Skin of body (tissue), 2 donors: Measurements from ENCODE around the gene EIF4G3. TPM values are rescaled to one million over a fixed set of nuclear protein-coding genes. Genes with fewer than 3 reads are reported as not detected.
"Not testable (repeated sequence)": the region's sequence is repeated elsewhere in the genome, so short reads cannot be mapped to it uniquely, and the experiment has no call there.

Source experiments
- DNase-seq: peaks from one replicate; lab custom pipeline; 2025; lab: John Stamatoyannopoulos, UW
- total RNA-seq: library from RNA; depleted of rRNA; stranded (reverse); fragments of >200 nt; gene quantifications from one replicate; pipeline ENCODE4 v1.2.3, GENCODE V29; 2014

EIF4G3 gene
- total RNA-seq, 1 donor from 2014 or later: 39.0 TPM

DNA sequence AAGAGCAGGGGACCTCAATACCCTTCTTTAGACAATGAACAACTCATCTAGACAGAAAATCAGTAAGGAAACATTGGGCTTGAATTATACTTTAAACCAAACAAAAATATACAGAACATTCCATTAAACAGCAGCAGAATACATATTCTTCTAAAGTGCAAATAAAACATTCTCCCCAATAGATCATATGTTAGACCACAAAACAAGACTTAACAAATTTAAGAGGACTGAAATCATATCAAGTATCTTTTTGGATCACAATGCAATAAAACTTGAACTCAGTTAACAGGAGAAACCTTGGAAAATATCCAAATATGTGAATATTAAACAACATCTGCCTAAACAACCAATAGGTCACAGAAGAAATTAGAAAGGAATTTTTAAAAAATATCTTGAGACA, 341.9 kb downstream of the EIF4G3 start:
- no peak for DNase-seq

DNA sequence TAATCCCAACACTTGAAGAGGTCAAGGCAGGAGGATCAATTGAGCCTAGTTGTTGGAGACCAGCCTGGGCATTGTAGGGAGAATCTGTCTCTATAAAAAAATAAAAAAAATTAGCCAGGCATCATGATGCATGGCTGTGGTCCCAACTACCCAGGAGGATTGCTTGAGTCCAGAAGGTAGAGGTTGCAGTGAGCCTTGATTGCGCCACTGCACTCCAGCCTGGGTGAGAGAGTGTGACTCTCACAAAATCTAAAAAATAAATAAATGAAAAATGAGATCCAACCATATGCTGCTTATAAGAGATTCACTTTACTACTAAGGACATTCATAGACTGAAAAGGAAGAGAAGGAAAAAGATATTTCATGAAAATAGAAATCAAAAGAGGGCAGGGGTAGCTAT, 342.5 kb downstream of the EIF4G3 start:
- no peak for DNase-seq

DNA sequence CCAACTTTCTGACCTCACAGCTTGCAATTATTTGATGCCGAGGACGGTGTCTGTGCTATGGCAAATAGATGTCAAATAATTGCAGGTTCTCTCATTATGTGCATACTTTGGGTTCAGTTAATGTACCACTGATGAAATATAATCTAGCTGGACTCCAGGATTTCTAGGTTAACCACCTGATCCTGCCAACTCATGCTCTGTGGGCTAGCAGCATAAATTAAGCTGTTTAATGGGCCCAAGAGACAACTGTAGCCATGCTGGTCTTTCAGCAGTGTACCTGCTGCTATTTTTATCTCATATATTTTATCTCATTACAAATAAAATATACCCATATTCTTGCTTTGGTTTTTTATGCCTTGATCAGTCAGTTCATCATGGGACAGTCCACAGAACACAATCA, 346.3 kb downstream of the EIF4G3 start:
- DNase-seq: no peak

DNA sequence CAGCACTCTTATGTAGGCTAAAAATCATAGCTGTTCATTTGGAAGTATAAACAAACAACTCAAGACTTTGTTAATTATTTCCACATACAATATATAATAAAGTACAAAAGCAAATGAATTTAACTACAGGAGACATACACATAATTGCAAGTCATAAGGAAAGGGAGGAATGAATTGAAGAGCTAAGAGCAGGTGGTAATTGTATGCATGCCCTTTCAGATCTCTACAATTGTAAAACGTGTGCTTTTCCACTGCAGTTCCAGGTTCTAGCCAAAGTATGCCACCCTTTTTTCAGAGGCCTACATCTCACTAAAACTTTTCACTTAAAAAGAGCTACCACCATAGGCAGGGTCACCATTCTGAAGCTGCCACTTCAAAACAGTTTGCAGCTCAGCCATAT, 346.8 kb downstream of the EIF4G3 start:
- DNase-seq: no peak

DNA sequence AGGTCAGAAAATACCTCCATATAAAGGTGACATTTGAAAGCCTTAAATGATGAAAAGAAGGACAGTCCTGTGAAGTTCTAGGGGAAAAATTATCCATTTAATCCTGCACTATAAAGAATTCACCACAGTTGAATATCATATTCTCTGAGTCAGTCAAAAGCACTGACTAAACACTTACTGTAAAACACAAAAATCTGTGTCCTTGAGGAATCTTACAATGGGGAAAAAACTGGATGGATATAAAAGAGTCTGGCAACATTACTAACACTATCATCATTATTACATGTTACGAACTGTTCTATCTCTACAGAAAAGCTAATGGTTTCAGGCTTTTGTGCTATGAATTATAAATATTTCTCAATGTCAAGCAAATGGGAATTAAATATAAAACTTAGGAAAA, 347.2 kb downstream of the EIF4G3 start:
- no peak for DNase-seq

DNA sequence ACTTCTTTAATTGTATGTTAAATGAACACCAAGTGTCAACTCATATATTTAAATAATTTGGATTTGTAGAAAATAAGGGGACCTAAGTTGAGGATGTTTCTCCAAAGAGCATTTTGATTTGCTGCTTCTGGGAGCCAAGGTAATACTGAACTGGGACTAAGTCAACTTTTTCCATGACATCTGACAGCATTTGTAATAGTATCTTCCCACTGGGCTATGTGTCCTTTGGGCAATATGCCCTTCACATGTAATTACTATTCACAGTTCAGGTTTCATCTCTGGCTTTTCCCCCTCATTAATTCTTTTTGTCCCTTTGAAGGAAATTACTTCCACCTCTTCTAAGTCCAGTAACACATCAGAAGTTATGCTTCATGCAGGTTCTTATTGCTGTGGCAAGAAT, 352.9 kb downstream of the EIF4G3 start:
- DNase-seq: no peak

DNA sequence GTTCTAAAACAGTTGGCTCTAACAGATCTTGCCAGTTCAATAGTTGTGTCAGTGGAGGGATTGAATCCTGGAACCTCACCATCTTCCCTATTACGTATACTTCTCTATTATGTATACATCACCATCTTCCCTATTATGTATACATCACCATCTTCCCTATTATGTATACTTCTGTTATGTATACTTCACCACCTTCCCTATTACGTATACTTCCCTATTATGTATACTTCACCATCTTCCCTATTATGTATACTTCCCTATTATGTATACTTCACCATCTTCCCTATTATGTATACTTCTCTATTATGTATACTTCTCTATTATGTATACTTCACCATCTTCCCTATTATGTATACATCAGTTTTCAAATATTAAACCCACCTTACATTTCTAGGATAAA, 355.2 kb downstream of the EIF4G3 start:
- no peak for DNase-seq

DNA sequence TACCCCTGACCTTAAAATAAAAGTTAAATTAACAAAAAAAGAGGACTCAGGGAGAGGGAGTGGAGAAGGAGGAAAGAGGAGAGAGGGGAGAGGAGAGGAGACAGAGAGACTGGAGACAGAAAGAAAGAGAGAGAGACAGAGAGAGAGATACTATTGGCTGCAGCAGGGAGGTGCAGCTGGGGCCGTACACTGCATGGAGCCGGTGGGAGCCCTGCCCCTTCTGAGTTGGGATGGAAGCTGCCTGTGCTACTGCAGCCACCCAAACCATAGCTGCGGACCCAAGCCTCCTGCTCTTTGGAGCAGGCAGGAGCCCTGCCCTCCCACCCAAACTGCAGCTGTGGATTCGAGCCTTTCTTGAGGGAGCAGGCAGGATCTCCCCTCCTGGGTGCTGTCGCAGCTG, 356.9 kb downstream of the EIF4G3 start:
- no peak for DNase-seq

DNA sequence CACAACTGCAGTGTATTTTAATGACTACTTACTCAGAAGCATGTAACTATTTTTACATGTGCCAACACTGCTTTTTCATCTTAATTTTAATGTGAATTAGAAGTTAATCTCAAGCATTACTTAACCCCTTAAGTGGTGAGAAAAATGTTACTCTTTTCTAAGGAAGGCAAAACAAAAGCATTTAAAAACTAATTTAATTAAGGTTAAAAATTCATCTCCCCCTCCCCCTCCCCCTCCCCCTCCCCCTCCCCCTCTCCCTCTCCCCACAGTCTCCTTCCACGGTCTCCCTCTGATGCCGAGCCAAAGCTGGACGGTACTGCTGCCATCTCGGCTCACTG, 362.2 kb downstream of the EIF4G3 start:
- no peak for DNase-seq

DNA sequence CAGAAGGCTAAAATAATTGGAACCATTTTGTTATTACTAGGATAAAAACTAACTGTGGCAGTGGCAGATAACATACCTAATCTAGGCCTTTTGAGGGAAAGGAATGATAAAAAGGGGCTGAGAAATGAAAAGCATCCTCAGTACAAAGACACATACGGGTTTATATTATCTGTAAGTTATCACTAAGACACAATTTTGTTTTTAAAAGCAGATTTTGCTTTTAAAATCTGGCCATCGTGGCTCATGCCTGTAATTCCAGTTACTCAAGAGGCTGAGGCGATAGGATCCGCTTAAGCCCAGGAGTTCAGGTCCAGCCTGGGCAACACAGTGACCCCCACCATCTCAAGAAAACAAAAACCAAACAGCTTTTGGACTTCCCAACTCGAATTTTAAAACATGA, 364.8 kb downstream of the EIF4G3 start:
- no peak for DNase-seq

DNA sequence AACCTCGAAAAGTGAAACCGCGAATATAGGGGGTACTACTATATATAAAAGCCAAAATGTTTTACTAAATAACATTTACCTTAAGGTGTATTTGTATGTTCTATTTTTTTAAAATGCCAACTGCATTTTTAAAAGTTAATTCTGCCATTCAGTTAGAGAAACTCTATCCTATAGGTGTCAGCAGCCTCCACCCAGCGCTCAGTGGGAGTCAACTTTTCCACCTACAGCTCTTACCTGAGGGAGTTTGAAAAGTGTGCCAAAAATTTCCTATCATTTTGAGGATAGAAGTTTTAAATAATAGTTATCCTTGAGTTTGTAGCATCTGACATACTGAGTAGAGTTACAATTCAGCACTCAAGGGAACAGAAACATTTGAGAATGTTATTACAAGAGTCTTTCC, 383.5 kb downstream of the EIF4G3 start:
- DNase-seq: no peak

DNA sequence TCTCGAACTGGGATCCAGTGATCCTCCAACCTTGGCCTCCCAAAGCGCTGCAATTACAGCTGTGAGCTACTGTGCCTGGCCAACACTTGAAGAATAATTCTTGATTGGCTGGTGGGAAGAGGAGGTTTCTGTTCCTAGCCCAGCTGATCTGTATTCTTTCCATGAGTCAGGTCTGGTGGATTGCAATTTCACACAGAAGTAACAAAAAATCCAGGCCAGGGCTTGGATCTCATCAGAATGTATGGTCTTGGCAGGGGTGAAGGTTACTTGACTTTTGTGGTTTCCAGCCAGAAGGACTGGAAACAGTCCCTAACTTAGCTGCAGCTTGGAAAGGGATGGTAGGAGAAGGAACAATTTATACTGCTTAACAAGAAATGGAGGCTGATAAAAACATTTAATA, 384.5 kb downstream of the EIF4G3 start:
- DNase-seq: peak; percentile 48

DNA sequence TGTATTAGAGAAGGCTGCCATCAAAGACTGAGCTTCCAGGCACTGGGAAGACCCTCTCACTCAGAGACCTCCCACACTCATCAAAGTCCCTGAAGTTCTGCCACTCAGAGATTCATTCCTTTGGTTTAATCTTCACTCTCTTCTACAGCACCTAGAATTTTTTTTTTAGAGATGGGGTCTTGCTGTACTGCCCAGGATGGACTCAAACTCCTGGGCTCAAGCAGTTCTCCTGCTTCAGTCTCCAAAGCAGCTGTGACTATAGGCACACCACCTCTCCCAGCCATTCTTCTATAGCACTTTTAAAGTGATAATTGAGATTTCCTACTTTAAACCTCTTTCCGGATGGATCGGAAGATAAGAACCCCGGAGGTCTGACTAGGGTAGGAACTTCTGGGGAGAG, 385.9 kb downstream of the EIF4G3 start:
- no peak for DNase-seq

DNA sequence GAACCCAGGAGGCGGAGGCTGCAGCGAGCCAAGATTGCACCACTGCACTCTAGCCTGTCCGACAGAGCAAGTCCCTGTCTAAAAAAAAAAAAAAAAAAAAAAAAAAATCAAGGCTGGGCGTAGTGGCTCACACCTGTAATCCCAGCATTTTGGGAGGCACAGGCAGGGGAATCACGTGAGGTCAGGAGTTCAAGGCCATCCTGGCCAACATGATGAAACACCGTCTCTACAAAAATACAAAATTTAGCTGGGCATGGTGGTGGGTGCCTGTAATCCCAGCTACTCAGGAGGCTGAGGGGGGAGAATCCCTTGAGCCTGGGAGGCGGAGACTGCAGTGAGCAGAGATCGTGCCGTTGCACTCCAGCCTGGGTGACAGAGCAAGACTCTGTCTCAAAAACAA, 387.1 kb downstream of the EIF4G3 start:
- not testable (repeated sequence) for DNase-seq

DNA sequence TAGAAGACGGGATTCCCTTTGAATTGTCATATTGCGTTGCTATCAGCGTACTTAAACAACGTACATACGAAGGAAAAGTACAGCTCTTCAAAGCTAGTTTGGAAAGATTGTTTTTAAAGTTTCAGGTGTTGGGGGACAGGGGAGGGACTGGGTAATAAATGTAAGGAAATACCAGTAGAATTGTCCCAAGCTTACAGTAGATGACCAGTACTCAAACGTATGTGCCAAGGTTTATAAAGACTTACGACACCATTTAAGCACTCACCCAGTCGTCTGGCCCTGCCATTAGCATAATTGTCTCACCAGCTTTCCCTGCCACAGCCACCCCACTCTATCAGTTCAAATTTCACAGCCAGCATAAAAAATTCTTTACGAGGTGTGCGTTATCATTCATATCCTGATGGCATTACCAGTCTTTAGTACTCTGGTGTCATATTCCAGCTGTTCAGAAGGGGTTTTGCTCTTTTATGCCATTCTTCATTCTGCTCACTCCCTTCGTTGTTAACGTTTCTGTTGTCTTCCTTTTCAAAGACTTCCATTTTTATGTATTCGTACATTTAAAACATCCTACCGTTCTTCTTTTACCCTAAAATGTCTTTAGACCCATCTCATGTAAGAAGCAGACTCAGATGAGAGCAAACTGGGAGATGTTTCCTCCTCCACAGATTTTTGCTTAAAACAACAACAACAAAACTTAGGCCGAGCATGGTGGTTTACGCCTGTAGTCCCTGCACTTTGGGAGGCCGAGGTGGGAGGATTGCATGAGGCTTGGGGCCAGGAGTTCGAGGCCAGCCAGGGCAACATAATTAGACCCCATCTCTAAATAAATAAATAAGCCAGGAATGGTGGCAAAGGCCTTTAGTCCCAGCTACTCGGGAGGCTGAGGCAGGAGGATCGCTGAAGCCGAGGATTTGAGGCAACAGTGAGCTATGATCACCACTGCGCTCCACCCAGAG, 388.6 kb downstream of the EIF4G3 start:
- DNase-seq: peak; percentile 38

DNA sequence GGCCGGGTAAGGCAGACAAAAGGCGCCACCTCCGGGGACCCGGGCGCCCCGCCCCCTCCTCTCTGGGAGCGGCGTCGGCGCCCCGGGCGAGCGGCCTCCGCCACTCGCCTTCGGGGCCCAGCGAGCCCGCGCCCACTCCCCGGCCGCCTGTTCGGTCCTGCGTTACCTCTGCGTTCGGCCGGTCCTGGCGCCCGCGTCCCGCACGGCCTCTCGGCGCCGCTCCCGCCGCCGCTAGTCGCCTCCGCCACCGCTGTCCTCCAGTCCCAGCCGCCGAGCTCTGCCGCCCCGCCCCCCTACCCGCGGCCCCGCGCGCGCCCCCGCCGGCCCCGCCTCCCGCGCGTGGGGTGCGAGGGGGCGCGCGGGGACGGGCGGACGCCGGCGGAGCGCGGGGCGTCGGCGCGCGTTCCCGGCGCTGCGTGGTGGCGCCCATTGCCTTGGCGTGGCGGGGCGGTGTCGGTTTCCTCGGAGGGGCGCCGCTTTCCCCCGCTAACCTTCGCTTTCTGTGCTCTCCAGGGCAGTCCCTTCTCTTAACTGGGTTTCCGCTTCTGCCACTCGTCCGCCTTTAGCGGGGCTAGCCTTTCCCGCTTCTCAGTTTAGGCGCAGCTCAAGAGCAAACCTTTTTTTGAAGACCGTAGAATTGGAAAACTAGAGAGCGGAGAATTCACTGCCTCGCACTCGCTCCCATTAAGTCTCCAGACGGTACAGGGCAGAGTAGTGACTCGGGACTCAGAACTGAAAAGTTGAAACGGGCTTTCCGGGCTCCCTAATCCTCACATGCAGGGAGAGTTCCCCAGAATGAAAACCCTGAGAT, 389.5 kb downstream of the EIF4G3 start, which contains the start of gene HP1BP3:
HP1BP3 (minus strand) TSS at position 279 of the 811 bp plus-strand sequence. CDS start 6,867 bp downstream, outside the sequence.
- peak; percentile 54 for DNase-seq

DNA sequence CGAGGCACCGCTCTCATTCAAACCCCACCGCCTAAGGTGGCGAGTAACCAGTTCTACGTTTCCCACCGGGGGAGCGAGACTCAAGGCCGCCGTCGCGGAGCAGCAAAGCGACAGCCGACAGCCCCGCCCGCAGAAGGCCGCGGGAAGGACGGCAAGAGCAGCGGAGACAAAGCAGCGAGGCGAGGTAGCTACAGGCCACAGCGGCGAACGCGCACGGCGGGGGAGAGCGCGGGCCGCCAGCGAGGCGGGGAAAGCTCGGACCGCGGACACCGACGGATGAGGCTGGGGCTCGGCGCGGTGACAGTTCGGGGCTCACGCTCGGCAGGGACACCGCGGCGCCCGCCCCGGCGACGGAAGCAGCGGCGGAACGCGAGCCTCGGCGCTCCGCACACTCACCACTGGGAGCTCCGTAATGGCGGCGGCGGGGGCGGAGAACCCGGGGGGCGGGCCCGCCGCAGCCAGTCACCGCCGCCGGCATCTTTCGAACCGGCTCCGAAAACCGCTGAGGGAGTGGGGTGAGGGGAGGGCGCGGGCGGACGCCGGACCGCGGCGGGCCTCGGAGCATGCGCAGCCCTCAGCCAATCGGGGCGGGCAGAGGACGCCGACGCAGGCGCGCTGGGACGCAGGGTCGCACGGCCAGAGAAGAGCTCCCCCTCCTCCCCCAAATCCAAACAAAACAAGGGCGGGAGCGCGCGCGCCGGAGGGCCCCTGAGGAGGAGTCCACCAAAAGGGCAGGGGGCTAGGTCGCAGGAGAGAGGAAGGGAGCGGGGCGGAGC, 390.3 kb downstream of the EIF4G3 start:
- DNase-seq: peak; percentile 90

DNA sequence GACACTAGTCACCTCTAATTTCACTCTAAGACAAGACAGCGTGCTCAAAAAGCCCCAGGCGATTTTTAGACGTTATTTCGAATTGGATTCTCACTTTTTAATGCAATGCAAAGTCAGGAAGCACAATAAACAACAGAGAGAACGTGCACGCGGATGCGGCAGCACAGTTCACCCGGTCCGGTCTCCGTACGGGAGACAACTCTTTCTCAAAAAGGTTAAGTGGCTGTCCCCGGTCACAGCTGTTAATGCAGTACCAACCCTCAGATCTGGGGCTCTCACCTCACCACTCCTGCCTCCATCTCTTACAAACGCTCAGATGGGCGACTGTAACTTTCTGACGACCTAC, 390.8 kb downstream of the EIF4G3 start:
- DNase-seq: no peak

DNA sequence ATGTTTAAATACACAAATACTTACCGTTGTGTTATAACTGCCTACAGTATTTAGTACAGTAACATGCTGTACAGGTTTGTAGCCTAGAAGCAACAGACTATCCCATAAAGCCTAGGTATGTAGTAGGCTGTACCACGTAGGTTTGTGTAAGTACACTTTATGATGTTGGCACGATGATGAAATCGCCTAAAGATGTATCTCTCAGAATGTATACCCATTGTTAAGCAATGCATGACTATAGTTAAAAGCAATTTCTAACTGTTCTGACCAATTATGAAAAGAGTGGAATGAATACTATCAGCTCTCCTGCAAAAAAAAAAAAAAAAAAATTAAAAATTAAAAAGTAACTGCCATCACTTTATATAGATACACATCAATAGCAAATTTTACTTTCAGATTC, 401.0 kb downstream of the EIF4G3 start:
- no peak for DNase-seq

DNA sequence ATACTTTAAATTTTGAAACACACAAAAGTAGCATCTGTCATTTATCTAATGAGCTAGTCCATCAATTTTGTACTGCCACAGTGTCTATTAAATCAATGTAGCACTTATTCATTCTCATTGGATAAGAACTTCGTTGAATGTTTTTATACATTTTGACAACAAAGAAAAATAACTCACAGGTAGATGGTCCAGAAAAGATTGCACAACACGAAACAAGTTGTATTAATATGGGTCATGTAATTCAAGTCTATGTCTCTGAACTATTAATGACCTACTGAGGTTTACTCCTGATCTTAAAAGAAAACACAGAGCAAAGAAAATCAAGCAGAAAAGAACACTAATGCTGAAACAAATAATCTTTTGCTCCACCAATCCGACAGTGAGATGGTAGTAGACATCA, 404.9 kb downstream of the EIF4G3 start:
- no peak for DNase-seq

DNA sequence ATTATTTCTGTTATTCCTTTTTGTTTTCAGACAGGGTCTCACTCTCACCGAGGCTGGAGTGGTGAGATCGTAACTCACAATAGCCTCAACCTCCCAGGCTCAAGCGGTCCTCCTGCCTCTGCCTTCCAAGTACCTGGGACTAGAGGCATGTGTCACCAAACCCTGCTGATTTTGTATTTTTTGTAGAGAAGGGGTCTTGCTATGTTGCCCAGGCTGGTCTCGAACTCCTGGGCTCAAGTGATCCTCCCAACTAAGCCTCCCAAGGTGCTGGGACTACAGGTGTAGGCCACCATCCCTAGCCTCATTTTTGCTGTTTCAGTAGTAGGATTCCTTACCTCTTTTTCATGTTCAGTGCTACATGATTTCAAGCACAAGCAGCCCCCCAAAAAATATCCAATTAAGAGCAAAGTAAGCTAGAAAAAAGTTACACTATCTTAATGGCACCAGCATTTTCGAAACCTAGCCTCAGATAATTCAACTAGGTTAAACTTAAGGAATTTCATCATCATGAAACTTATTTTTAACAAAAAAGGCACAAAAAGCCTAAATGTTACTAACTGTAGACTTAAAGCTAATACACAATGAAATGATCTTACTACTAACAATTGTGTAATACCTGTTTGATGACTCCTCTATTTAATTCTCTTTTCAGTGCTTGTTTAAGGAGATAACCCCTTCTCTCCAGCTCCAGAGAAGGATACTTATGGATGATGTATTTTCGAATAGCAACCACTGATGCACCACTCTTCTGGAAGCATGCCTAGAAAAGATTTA, 406.2 kb downstream of the EIF4G3 start:
- DNase-seq: no peak
